Activated naive CD8-positive, alpha-beta T cell treated with anti-CD3 and anti-CD28 coated beads, Interleukin-2, amount 10 ng/mL, durations not matched to agents 7 days and 5 days (primary cell): ENCODE measurements around the gene ANXA7. TPM values are rescaled to one million over a fixed set of nuclear protein-coding genes. Genes with fewer than 3 reads are reported as not detected.
A peak's percentile ranks its signal among the peaks of the same experiment; 100 is the strongest.
"Not testable (repeated sequence)": the region's sequence is repeated elsewhere in the genome, so short reads cannot be mapped to it uniquely, and the experiment has no call there.

Source experiments
- ATAC-seq: fragments of 150-1000 bp; cut with Tn5 transposase; one replicate; pipeline ENCODE4 v1.10.0; 2021; ENCODE audit warnings: low read depth, moderate library complexity
- POLR2A ChIA-PET: fragments of 350-600 bp; sonication (Branson Sonifier 250); formaldehyde crosslinking; loops from one replicate; lab custom pipeline; 2021; ENCODE audit warnings: antibody characterized with exemption; lab: Charles Lee
- DNase-seq: peaks from one replicate; pipeline ENCODE4 v3.0.0; 2021
- H3K27ac Mint-ChIP-seq: one replicate; pipeline ENCODE4 v1.8.0; 2022; ENCODE audit warnings: mild to moderate bottlenecking, mixed read lengths
- H3K27me3 Mint-ChIP-seq: one replicate; pipeline ENCODE4 v1.8.0; 2022; ENCODE audit warnings: mild to moderate bottlenecking, moderate library complexity, mixed read lengths
- H3K36me3 Mint-ChIP-seq: one replicate; pipeline ENCODE4 v1.8.0; 2021; ENCODE audit warnings: mild to moderate bottlenecking, mixed read lengths
- H3K4me1 Mint-ChIP-seq: one replicate; pipeline ENCODE4 v1.8.0; 2021; ENCODE audit warnings: mixed read lengths
- H3K4me3 Mint-ChIP-seq: one replicate; pipeline ENCODE4 v1.8.0; 2022; ENCODE audit warnings: mild to moderate bottlenecking, moderate library complexity, mixed read lengths
- H3K9me3 Mint-ChIP-seq: one replicate; pipeline ENCODE4 v1.8.0; 2021; ENCODE audit warnings: mixed read lengths
- total RNA-seq, 2 experiments: library from RNA; stranded (reverse); gene quantifications; one replicate each; pipeline ENCODE4 v1.2.3, GENCODE V29; 2021

The ANXA7 gene
- total RNA-seq, 2 experiments from 2014 or later: 88.9 to 90.6 TPM

DNA sequence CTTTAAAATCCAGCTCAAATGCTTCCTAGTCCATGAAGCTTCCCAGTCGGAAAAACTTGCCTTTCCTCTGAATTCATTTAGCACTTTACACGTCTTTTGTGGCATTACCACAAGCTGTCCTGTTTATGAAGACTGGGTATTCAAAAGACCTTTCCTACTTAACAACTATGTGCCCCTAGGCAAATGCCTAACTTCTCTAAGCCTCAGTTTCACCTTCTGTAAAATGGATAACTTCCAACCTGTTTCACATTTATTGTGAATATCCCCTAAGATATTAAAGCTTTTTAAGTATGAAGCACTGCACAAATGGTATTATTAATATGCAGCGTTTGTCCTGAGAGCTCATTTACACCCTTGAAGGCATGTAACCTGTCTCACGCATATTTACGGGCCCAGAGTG lies 56.0 kb downstream of the ANXA7 start:
- POLR2A ChIA-PET: interaction anchor here (0.6 to 2.6 kb wide), 6 partner anchors 12 to 294 kb away, joined by 3 to 14 read pairs (median 8); partner anchors contain the start of genes DNAJC9, MRPS16, P4HA1 and PPP3CB
- peaks cover 9% of the 10 kb centered on the region for H3K4me1 Mint-ChIP-seq
- no peaks in the 10 kb centered on the region for H3K27me3 Mint-ChIP-seq
- peak overlapping the region; percentile 97 for H3K4me3 Mint-ChIP-seq
- peaks cover 7% of the 10 kb centered on the region for H3K36me3 Mint-ChIP-seq
- no peak for DNase-seq
- H3K27ac Mint-ChIP-seq: peak overlapping the region; percentile 91
- peaks cover 3% of the 10 kb centered on the region for H3K9me3 Mint-ChIP-seq
- ATAC-seq: no peak

DNA sequence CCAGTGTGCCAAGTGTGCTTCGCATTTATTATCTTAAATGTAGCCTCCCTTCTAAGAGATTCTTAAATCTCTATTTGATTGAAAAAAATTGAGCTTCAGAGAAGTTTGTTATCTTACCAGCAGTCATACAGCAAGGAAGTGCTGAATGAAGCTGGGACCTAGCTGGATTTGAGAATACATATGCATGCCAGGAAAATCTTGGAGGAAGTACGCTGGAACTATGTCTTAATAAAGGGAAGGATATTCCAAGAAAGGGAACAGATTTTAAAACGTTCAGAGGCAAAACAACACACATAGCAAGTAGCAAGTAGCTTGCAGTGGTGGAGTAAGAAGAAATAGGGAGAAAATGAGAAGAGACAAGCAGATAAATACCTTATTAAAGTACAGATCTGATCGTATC lies 56.7 kb downstream of the ANXA7 start:
- Mint-ChIP-seq H3K9me3 (peaks cover 3% of the 10 kb centered on the region), H3K27ac (no peak overlapping the region)
- POLR2A ChIA-PET: interaction anchor here (2.5 to 2.6 kb wide), 2 partner anchors 105 to 110 kb away, joined by 10 to 14 read pairs; partner anchors contain the start of genes DNAJC9 and MRPS16

DNA sequence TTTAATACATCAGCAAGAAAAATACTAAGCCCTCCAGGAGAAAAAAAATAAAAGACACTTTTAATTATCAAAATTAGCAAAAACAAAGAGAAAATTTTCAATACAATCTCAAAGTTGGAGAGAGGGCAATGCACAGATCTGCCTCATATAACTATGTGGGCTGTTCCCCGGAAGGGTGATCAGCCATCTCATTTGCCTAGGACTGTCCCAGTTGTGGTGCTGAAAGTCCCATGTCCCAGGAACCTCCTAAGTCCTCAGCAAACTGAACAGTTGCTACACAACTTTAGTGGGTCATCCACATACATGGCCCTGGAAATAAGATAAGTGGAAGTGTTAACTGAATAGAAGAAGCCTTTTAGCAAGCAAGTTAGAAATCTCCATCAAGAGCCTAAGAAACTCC lies 69.6 kb downstream of the ANXA7 start:
- no peaks in the 10 kb centered on the region for H3K4me1 Mint-ChIP-seq
- no peak overlapping the region for H3K4me3 Mint-ChIP-seq
- no peaks in the 10 kb centered on the region for H3K9me3 Mint-ChIP-seq
- DNase-seq: no peak
- POLR2A ChIA-PET: no interaction called here
- no peaks in the 10 kb centered on the region for H3K27me3 Mint-ChIP-seq
- ATAC-seq: no peak
- H3K36me3 Mint-ChIP-seq: no peaks in the 10 kb centered on the region
- H3K27ac Mint-ChIP-seq: no peak overlapping the region

More for the DNA sequence above, 56.7 kb downstream of the ANXA7 start:
- Mint-ChIP-seq H3K27me3 (no peaks in the 10 kb centered on the region), H3K4me3 (peak overlapping the region; percentile 97), H3K4me1 (peaks cover 9% of the 10 kb centered on the region), H3K36me3 (peaks cover 7% of the 10 kb centered on the region)
- ATAC-seq (no peak), DNase-seq (no peak)

DNA sequence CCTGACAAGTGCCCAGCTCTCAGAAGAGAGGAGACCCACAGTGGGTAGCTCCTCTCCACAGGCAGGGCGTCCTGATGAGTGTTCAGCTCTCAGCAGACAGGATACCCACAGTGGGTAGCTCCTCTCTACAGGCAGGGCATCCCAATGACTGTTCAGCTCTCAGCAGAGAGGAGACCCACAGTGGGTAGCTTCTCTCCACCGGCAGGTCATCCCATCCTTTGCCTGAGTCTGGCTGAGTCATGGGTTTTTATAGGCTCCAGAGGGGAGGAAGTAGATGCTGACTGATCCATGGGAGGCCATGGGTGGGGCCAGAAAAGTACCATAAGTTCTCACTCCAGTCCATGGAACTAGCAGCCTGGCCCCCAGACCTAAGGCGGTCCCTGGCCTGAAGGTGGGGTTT lies 73.7 kb downstream of the ANXA7 start:
- Mint-ChIP-seq H3K9me3 (no peaks in the 10 kb centered on the region), H3K27me3 (no peaks in the 10 kb centered on the region), H3K4me3 (no peak overlapping the region), H3K36me3 (no peaks in the 10 kb centered on the region), H3K27ac (no peak overlapping the region), H3K4me1 (no peaks in the 10 kb centered on the region)
- no peak for DNase-seq
- POLR2A ChIA-PET: no interaction called here
- no peak for ATAC-seq

DNA sequence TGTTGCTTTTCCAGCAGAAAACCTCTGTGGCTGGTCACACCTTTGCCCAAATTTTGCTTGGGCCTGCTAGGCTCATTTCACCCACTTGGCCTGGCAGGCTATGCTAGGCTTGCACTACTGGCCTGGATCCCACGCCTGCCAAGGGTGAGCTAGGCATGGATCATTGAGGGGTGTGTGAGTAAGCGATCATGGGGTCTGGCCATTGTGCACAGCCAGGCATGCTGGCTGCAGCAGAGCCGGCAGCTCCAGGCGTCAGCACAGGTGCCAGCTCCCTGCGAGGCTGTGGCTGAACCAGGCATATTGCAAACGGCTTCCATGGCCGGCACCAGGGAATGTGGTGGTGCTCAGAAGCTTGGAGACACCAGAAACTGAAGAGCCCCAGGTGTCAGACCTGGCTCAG lies 74.4 kb downstream of the ANXA7 start:
- no peak overlapping the region for H3K4me3 Mint-ChIP-seq
- H3K36me3 Mint-ChIP-seq: no peaks in the 10 kb centered on the region
- H3K9me3 Mint-ChIP-seq: no peaks in the 10 kb centered on the region
- no peak overlapping the region for H3K27ac Mint-ChIP-seq
- H3K27me3 Mint-ChIP-seq: no peaks in the 10 kb centered on the region
- ATAC-seq (no peak), DNase-seq (no peak)
- H3K4me1 Mint-ChIP-seq: no peaks in the 10 kb centered on the region
- POLR2A ChIA-PET: interaction anchor here (0.6 kb wide), 1 partner anchor 172 kb away, joined by 3 read pairs; the partner anchor contains the start of genes ECD and FAM149B1

DNA sequence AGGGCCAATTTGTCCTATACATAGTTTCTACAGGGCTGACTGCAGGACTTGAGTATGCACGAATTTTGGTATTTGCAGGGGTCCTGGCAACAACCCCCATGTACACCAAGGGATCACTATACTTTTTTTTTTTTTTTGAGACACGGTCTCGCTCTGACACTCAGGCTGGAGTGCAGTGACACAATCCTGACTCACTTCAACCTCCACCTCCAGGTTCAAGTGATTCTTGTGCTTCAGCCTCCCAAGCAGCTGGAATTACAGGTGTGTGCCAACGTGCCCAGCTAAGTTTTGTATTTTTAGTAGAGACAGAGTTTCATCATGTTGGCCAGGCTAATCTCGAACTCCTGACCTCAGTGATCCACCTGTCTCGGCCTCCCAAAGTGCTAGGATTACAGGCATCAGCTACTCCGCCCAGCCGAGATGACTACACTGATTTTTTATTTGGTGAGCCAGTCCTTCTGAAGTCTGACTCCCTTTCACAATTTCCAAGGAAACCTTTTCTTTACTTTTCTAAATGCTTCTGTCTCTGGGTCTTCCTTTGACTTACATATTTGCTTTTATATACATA lies 75.0 kb downstream of the ANXA7 start:
- Mint-ChIP-seq H3K27ac (no peak overlapping the region), H3K4me3 (no peak overlapping the region), H3K9me3 (no peaks in the 10 kb centered on the region), H3K4me1 (no peaks in the 10 kb centered on the region), H3K36me3 (no peaks in the 10 kb centered on the region), H3K27me3 (no peaks in the 10 kb centered on the region)
- no peak for DNase-seq
- POLR2A ChIA-PET: no interaction called here
- no peak for ATAC-seq

DNA sequence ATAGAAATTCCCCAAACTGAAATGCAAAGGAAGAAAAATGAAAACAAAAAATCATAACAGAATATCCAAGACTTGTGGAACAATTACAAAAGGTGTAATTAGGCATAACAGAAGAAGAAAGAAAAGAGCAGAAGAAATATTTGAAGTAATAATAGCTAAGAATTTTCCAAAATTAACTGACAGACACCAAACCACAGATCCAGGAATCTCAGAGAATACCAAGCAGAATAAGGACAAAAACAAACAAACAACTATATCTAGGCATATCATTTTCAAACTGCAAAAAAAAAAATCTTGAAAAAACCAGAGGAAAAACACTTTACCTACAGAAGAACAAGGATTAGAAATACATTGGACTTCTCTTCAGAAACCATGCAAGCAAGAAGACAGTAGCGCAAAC lies 80.7 kb downstream of the ANXA7 start:
- no peak for DNase-seq
- POLR2A ChIA-PET: no interaction called here
- Mint-ChIP-seq H3K4me1 (no peaks in the 10 kb centered on the region), H3K4me3 (no peak overlapping the region), H3K36me3 (no peaks in the 10 kb centered on the region), H3K9me3 (no peaks in the 10 kb centered on the region), H3K27me3 (peaks cover 4% of the 10 kb centered on the region), H3K27ac (no peak overlapping the region)
- no peak for ATAC-seq

DNA sequence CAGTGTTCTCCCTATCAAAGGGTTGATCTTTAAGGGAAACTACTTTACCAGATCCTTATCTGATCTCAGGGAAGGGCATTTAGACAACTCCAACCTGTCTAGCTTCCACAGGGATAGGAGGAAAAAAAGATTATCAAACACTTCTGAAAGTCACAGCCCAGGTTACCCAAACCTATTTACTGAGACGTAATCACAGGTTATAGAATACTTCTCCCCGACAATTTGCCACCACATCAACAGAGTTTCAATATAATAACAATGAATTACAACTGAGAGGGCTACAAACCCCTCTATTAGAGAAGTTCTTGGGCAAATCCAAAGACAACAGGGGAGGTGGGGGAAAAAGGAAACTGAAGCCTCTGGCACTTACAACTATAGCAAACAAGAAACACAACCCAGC lies 81.5 kb downstream of the ANXA7 start:
- POLR2A ChIA-PET: no interaction called here
- Mint-ChIP-seq H3K4me3 (no peak overlapping the region), H3K27me3 (peaks cover 4% of the 10 kb centered on the region), H3K27ac (no peak overlapping the region), H3K36me3 (no peaks in the 10 kb centered on the region), H3K4me1 (no peaks in the 10 kb centered on the region), H3K9me3 (peaks cover 2% of the 10 kb centered on the region)
- DNase-seq: no peak
- no peak for ATAC-seq

DNA sequence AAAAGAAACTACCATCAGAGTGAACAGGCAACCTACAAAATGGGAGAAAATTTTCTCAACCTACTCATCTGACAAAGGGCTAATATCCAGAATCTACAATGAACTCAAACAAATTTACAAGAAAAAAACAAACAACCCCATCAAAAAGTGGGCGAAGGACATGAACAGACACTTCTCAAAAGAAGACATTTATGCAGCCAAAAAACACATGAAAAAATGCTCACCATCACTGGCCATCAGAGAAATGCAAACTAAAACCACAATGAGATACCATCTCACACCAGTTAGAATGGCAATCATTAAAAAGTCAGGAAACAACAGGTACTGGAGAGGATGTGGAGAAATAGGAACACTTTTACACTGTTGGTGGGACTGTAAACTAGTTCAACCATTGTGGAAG lies 85.3 kb downstream of the ANXA7 start:
- H3K9me3 Mint-ChIP-seq, H3K36me3 Mint-ChIP-seq, H3K4me3 Mint-ChIP-seq, POLR2A ChIA-PET, H3K4me1 Mint-ChIP-seq, ATAC-seq, H3K27me3 Mint-ChIP-seq, DNase-seq, H3K27ac Mint-ChIP-seq: not testable (repeated sequence)

DNA sequence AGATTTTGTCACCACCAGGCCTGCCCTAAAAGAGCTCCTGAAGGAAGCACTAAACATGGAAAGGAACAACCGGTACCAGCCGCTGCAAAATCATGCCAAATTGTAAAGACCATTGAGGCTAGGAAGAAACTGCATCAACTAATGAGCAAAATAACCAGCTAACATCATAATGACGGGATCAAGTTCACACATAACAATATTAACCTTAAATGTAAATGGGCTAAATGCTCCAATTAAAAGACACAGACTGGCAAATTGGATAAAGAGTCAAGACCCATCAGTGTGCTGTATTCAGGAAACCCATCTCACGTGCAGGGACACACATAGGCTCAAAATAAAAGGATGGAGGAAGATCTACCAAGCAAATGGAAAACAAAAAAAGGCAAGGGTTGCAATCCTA lies 88.6 kb downstream of the ANXA7 start:
- H3K9me3 Mint-ChIP-seq, ATAC-seq, POLR2A ChIA-PET, DNase-seq, H3K27me3 Mint-ChIP-seq, H3K4me3 Mint-ChIP-seq, H3K27ac Mint-ChIP-seq, H3K4me1 Mint-ChIP-seq, H3K36me3 Mint-ChIP-seq: not testable (repeated sequence)

Other genes with a start within 250 kb of the ANXA7 start
- gene ECD, start 246.1 kb downstream of the ANXA7 start, total RNA-seq: 10 to 100 TPM; 30.1 to 31.7 TPM
- gene FAM149B1, start 245.9 kb downstream of the ANXA7 start, total RNA-seq: 10 to 100 TPM; 15.6 to 18.4 TPM
- gene DNAJC9, start 166.8 kb downstream of the ANXA7 start, total RNA-seq: 10 to 100 TPM; 50.1 to 51.8 TPM
- gene MRPS16, start 161.4 kb downstream of the ANXA7 start, total RNA-seq: 10 to 100 TPM; 73.5 to 78.4 TPM
- gene CFAP70, start 55.2 kb downstream of the ANXA7 start, total RNA-seq: 1 to 10 TPM; 2.0 to 2.2 TPM
- gene MSS51, start 19.5 kb upstream of the ANXA7 start, total RNA-seq: 1 to 10 TPM; 4.0 to 4.8 TPM
- 10 to 100 TPM; 41.7 to 42.2 TPM for gene PPP3CB, start 82.0 kb upstream of the ANXA7 start, total RNA-seq
- 1 to 10 TPM; 3.4 to 4.1 TPM for gene USP54, start 177.3 kb upstream of the ANXA7 start, total RNA-seq
- gene MYOZ1, start 227.4 kb upstream of the ANXA7 start, total RNA-seq: not detected
- not detected for gene SYNPO2L, start 242.0 kb upstream of the ANXA7 start, total RNA-seq